CD4-positive, CD25-positive, alpha-beta regulatory T cell (primary cell): ENCODE data around the gene NF2. TPM values are rescaled to one million over a fixed set of nuclear protein-coding genes. Genes with fewer than 3 reads are reported as not detected.

Experiments
- ATAC-seq, 2 donors: fragments of 150-1000 bp; cut with Tn5 transposase; one replicate each; pipeline ENCODE4 v1.10.0; 2021; ENCODE audit warnings: low read depth in 2 of 2, moderate number of reproducible peaks in 2 of 2, moderate library complexity in 1 of 2
- DNase-seq, 3 donors: peaks; one replicate each; pipeline versions ENCODE4 v3.0.0 to v3.0.0-alpha.2; 2012 to 2022; ENCODE audit warnings: mixed read lengths in 1 of 3
- H3K27ac ChIP-seq: one replicate; pipeline ENCODE4 v1.7.0; 2013; ENCODE audit warnings: mild to moderate bottlenecking, low read length; ENCODE audit not compliant: insufficient read depth, poor library complexity, severe bottlenecking
- H3K27me3 ChIP-seq: one replicate; pipeline ENCODE4 v1.7.0; 2013; ENCODE audit warnings: low read length; ENCODE audit not compliant: control insufficient read depth, insufficient read depth
- H3K36me3 ChIP-seq: one replicate; pipeline ENCODE4 v1.7.0; 2013; ENCODE audit warnings: mild to moderate bottlenecking, low read length, moderate library complexity; ENCODE audit not compliant: control insufficient read depth, insufficient read depth
- H3K4me1 ChIP-seq: 2 replicates; pipeline ENCODE4 v1.7.0; 2013; ENCODE audit warnings: mild to moderate bottlenecking, low read length; ENCODE audit not compliant: insufficient read depth, control insufficient read depth, poor library complexity, severe bottlenecking
- H3K4me3 ChIP-seq: one replicate; pipeline ENCODE4 v1.7.0; 2013; ENCODE audit warnings: low read depth, mild to moderate bottlenecking, low read length, moderate library complexity
- H3K9me3 ChIP-seq, 2 experiments: 1 replicate in 1 of 2; 2 replicates in 1 of 2; pipeline ENCODE4 v1.7.0; 2013; ENCODE audit warnings: low read length in 2 of 2, mild to moderate bottlenecking in 1 of 2, moderate library complexity in 1 of 2; ENCODE audit not compliant: control insufficient read depth in 2 of 2
- H3K27ac Mint-ChIP-seq, 3 donors: one replicate each; pipeline ENCODE4 v1.8.0; 2020 to 2022; ENCODE audit warnings: mild to moderate bottlenecking in 3 of 3, mixed read lengths in 3 of 3, moderate library complexity in 2 of 3
- H3K27me3 Mint-ChIP-seq: one replicate; pipeline ENCODE4 v1.8.0; 2022; ENCODE audit warnings: mild to moderate bottlenecking, mixed read lengths
- H3K36me3 Mint-ChIP-seq: one replicate; pipeline ENCODE4 v1.8.0; 2020; ENCODE audit warnings: mixed read lengths
- H3K4me1 Mint-ChIP-seq, 4 donors: one replicate each; pipeline ENCODE4 v1.8.0; 2020 to 2022; ENCODE audit warnings: mixed read lengths in 4 of 4, mild to moderate bottlenecking in 1 of 4
- H3K4me3 Mint-ChIP-seq, 4 donors: one replicate each; pipeline ENCODE4 v1.8.0; 2020 to 2022; ENCODE audit warnings: mild to moderate bottlenecking in 4 of 4, mixed read lengths in 4 of 4, moderate library complexity in 3 of 4
- H3K9me3 Mint-ChIP-seq, 7 donors: one replicate each; pipeline ENCODE4 v1.8.0; 2020 to 2022; ENCODE audit warnings: mixed read lengths in 7 of 7, mild to moderate bottlenecking in 3 of 7, moderate library complexity in 2 of 7
- polyA plus RNA-seq, 4 donors: library from polyadenylated mRNA; unstranded; fragments of 300-500 nt; fragmentation: Illumina TruSeq; gene quantifications; one replicate each; pipeline ENCODE4 v1.2.3, GENCODE V29; 2021
- total RNA-seq: library from RNA; stranded (reverse); gene quantifications from one replicate; pipeline ENCODE4 v1.2.3, GENCODE V29; 2022

NF2 gene
- total and polyA plus RNA-seq, 5 donors from 2014 or later = 16.4 to 31.6 (median 20.0) TPM

- Histone ChIP-seq H3K4me1 (no peaks in the 10 kb centered on the region), H3K27ac (no peak overlapping the region), H3K36me3 (peaks cover 59% of the 10 kb centered on the region), H3K4me3 (no peak overlapping the region), H3K27me3 (no peaks in the 10 kb centered on the region), H3K9me3 (no peaks in the 10 kb centered on the region)
- ATAC-seq (no peak), DNase-seq (no peak)
- no peaks in the 10 kb centered on the region for H3K27me3 Mint-ChIP-seq
- no peaks in the 10 kb centered on the region for H3K4me1 Mint-ChIP-seq
- H3K36me3 Mint-ChIP-seq = peaks cover 50% of the 10 kb centered on the region
- no peaks in the 10 kb centered on the region for H3K9me3 Mint-ChIP-seq
- no peak overlapping the region for H3K4me3 Mint-ChIP-seq
- H3K27ac Mint-ChIP-seq = no peak overlapping the region
These were observed 57.9 kb downstream of the NF2 start for GRCh38 chr22:29661336-29661735.

GRCh38 chr22:29663180-29663821 lies 59.9 kb downstream of the NF2 start:
- no peaks in the 10 kb centered on the region for H3K27me3 ChIP-seq
- H3K27ac ChIP-seq = no peak overlapping the region
- Mint-ChIP-seq H3K36me3 (peaks cover 49% of the 10 kb centered on the region), H3K9me3 (no peaks in the 10 kb centered on the region), H3K27ac (no peak overlapping the region), H3K4me3 (no peak overlapping the region), H3K4me1 (no peaks in the 10 kb centered on the region), H3K27me3 (no peaks in the 10 kb centered on the region)
- H3K4me1 ChIP-seq = no peaks in the 10 kb centered on the region
- H3K36me3 ChIP-seq = peaks cover 54% of the 10 kb centered on the region
- ATAC-seq (no peak), DNase-seq (no peak)
- no peaks in the 10 kb centered on the region for H3K9me3 ChIP-seq
- H3K4me3 ChIP-seq = no peak overlapping the region

GRCh38 chr22:29665486-29665885 lies 62.1 kb downstream of the NF2 start:
- Mint-ChIP-seq H3K27ac (no peak overlapping the region), H3K36me3 (peaks cover 52% of the 10 kb centered on the region), H3K4me1 (no peaks in the 10 kb centered on the region), H3K4me3 (no peak overlapping the region), H3K27me3 (no peaks in the 10 kb centered on the region), H3K9me3 (no peaks in the 10 kb centered on the region)
- H3K27ac ChIP-seq = no peak overlapping the region
- no peaks in the 10 kb centered on the region for H3K4me1 ChIP-seq
- no peaks in the 10 kb centered on the region for H3K27me3 ChIP-seq
- DNase-seq (no peak), ATAC-seq (no peak)
- H3K36me3 ChIP-seq = peaks cover 65% of the 10 kb centered on the region
- no peak overlapping the region for H3K4me3 ChIP-seq
- H3K9me3 ChIP-seq = no peaks in the 10 kb centered on the region

- H3K9me3 Mint-ChIP-seq = no peaks in the 10 kb centered on the region
- H3K4me3 ChIP-seq = no peak overlapping the region
- no peak overlapping the region for H3K27ac ChIP-seq
- no peaks in the 10 kb centered on the region for H3K4me1 ChIP-seq
- no peaks in the 10 kb centered on the region for H3K27me3 ChIP-seq
- H3K27ac Mint-ChIP-seq = no peak overlapping the region
- no peaks in the 10 kb centered on the region for H3K27me3 Mint-ChIP-seq
- H3K36me3 Mint-ChIP-seq = peaks cover 30% of the 10 kb centered on the region
- no peak for ATAC-seq
- peaks cover 65% of the 10 kb centered on the region for H3K36me3 ChIP-seq
- no peaks in the 10 kb centered on the region for H3K4me1 Mint-ChIP-seq
- H3K4me3 Mint-ChIP-seq = no peak overlapping the region
- H3K9me3 ChIP-seq = no peaks in the 10 kb centered on the region
- DNase-seq = no peak
These were observed 65.2 kb downstream of the NF2 start for GRCh38 chr22:29668673-29669072.

GRCh38 chr22:29670626-29671025 lies 67.2 kb downstream of the NF2 start:
- Mint-ChIP-seq H3K27ac (peak overlapping the region in 2 of 3 donors; percentile 2 to 48), H3K4me1 (no peaks in the 10 kb centered on the region), H3K27me3 (no peaks in the 10 kb centered on the region), H3K36me3 (peaks cover 30% of the 10 kb centered on the region), H3K4me3 (no peak overlapping the region), H3K9me3 (no peaks in the 10 kb centered on the region)
- ATAC-seq = no peak
- Histone ChIP-seq H3K9me3 (no peaks in the 10 kb centered on the region), H3K4me3 (no peak overlapping the region), H3K36me3 (peaks cover 70% of the 10 kb centered on the region), H3K27me3 (no peaks in the 10 kb centered on the region), H3K27ac (no peak overlapping the region), H3K4me1 (no peaks in the 10 kb centered on the region)
- DNase-seq = no peak

GRCh38 chr22:29673361-29674066 lies 70.1 kb downstream of the NF2 start:
- no peak overlapping the region for H3K27ac ChIP-seq
- H3K4me3 Mint-ChIP-seq = no peak overlapping the region

GRCh38 chr22:29674121-29674520 lies 70.7 kb downstream of the NF2 start:
- Histone ChIP-seq H3K4me3 (no peak overlapping the region), H3K27me3 (no peaks in the 10 kb centered on the region), H3K4me1 (no peaks in the 10 kb centered on the region), H3K27ac (no peak overlapping the region), H3K9me3 (no peaks in the 10 kb centered on the region), H3K36me3 (peaks cover 89% of the 10 kb centered on the region)
- ATAC-seq (no peak), DNase-seq (no peak)
- Mint-ChIP-seq H3K27ac (no peak overlapping the region), H3K9me3 (no peaks in the 10 kb centered on the region), H3K4me1 (no peaks in the 10 kb centered on the region), H3K27me3 (no peaks in the 10 kb centered on the region), H3K36me3 (peaks cover 42% of the 10 kb centered on the region), H3K4me3 (no peak overlapping the region)

More at GRCh38 chr22:29673361-29674066, 70.1 kb downstream of the NF2 start:
- DNase-seq (no peak), ATAC-seq (no peak)
- no peaks in the 10 kb centered on the region for H3K9me3 Mint-ChIP-seq
- Histone ChIP-seq H3K4me3 (no peak overlapping the region), H3K4me1 (no peaks in the 10 kb centered on the region), H3K36me3 (peaks cover 89% of the 10 kb centered on the region), H3K9me3 (no peaks in the 10 kb centered on the region), H3K27me3 (no peaks in the 10 kb centered on the region)
- no peak overlapping the region for H3K27ac Mint-ChIP-seq
- H3K36me3 Mint-ChIP-seq = peaks cover 45% of the 10 kb centered on the region
- no peaks in the 10 kb centered on the region for H3K4me1 Mint-ChIP-seq
- no peaks in the 10 kb centered on the region for H3K27me3 Mint-ChIP-seq

GRCh38 chr22:29679316-29679715 lies 75.9 kb downstream of the NF2 start:
- H3K9me3 Mint-ChIP-seq = no peaks in the 10 kb centered on the region
- no peak overlapping the region for H3K27ac Mint-ChIP-seq
- no peak overlapping the region for H3K4me3 ChIP-seq
- no peaks in the 10 kb centered on the region for H3K4me1 ChIP-seq
- H3K27me3 Mint-ChIP-seq = no peaks in the 10 kb centered on the region
- no peaks in the 10 kb centered on the region for H3K4me1 Mint-ChIP-seq
- H3K27me3 ChIP-seq = no peaks in the 10 kb centered on the region
- no peak overlapping the region for H3K4me3 Mint-ChIP-seq
- H3K36me3 Mint-ChIP-seq = peaks cover 47% of the 10 kb centered on the region
- peaks cover 80% of the 10 kb centered on the region for H3K36me3 ChIP-seq
- no peak for DNase-seq
- no peak overlapping the region for H3K27ac ChIP-seq
- ATAC-seq = no peak
- no peaks in the 10 kb centered on the region for H3K9me3 ChIP-seq
